LNCaP clone FGC (cell line): ENCODE measurements around the gene NSMF.
A peak's percentile ranks its signal among the peaks of the same experiment; 100 is the strongest.

Experiments used
- DNase-seq: peaks from one replicate; pipeline ENCODE4 v3.0.0-alpha.2; 2011; ENCODE audit warnings: low read depth
- H3K4me3 ChIP-seq: 2 replicates; pipeline ENCODE4 v1.5.1; 2011; ENCODE audit warnings: mild to moderate bottlenecking, low read depth, low read length, control low read depth
- TF ChIP-seq, protein P1 (sequence below): IDR thresholded peaks from 2 replicates; pipeline ENCODE4 v1.5.1; 2012; ENCODE audit warnings: mild to moderate bottlenecking; ENCODE audit not compliant: control insufficient read depth, insufficient read depth; ENCODE audit errors: extremely low read depth

NSMF gene

DNA sequence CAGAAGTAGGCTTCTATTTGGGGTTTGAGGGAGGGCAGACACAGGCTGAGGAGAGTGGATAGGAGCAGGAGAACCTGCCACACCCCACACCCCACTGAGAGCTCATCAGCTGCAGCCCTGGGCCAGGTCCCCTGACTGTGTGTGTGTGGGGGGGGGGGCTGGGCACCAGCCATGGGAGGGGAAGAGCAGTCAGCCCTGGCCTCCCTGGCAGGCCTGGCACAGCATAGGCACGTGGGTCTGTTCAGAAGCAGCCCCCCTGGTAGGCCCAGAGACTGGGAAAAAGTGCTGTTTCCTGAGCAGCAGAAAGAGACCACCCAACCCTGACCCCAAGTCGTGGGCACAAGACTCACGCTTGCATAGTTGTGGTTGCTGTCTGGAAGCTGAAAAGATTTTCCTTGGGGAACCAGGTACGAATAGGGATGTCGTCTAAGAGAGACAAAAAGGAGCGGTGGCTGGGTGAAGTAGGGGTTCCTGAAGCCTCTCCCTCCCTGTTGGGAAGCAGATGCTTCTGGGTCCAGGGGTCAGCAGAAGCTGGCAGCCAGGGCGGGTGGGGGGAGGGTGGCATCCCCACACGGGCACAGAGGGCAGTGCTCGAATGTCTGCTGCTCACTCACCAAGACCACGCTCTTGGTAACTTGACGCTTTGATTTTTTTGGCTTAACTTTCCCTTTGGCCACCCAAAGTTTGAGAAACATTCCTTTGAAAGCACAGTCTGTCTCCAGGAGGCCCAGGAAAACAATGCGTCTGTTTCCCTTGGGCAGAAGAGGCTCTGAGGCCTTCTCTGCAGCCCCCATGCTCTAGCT, 2.9 kb downstream of the NSMF start:
- H3K4me3 ChIP-seq, result no peak overlapping the region

DNA sequence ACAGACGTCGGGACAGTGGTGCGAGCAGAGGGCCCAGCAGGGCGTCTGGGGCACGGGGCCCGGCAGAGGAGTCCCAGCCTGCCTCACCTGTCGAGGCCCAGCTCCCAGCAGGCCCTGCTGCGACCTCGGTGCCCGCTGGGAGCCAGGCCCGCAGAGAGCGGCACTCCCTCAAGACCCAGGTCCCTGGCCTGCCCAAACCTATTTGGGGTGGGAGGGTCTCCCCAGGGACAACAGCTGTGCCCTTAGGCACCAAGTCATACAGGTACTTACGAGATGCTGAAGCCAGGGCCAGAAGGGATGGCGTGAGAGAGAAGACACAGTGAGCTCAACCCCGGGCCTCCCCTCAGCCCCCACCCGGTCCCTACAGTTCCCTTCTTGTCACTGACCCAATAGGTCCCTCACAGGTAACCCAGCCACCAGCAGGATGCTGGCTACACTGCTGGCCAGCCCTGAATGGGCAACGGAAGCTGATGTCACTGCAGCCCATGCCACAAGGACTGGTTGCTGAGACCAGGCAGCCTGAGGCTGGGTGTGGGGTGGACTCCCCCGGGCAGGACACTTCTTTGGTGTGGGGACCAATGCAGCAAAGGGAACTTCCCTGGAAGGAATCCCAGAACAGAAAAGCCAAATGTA, 3.7 kb downstream of the NSMF start:
- TF ChIP-seq, protein P1, sequence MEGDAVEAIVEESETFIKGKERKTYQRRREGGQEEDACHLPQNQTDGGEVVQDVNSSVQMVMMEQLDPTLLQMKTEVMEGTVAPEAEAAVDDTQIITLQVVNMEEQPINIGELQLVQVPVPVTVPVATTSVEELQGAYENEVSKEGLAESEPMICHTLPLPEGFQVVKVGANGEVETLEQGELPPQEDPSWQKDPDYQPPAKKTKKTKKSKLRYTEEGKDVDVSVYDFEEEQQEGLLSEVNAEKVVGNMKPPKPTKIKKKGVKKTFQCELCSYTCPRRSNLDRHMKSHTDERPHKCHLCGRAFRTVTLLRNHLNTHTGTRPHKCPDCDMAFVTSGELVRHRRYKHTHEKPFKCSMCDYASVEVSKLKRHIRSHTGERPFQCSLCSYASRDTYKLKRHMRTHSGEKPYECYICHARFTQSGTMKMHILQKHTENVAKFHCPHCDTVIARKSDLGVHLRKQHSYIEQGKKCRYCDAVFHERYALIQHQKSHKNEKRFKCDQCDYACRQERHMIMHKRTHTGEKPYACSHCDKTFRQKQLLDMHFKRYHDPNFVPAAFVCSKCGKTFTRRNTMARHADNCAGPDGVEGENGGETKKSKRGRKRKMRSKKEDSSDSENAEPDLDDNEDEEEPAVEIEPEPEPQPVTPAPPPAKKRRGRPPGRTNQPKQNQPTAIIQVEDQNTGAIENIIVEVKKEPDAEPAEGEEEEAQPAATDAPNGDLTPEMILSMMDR, result no peak
- DNase-seq, result no peak
- no peak overlapping the region for H3K4me3 ChIP-seq

More for the DNA sequence above, 2.9 kb downstream of the NSMF start:
- DNase-seq, result no peak
- TF ChIP-seq, protein P1, result no peak

DNA sequence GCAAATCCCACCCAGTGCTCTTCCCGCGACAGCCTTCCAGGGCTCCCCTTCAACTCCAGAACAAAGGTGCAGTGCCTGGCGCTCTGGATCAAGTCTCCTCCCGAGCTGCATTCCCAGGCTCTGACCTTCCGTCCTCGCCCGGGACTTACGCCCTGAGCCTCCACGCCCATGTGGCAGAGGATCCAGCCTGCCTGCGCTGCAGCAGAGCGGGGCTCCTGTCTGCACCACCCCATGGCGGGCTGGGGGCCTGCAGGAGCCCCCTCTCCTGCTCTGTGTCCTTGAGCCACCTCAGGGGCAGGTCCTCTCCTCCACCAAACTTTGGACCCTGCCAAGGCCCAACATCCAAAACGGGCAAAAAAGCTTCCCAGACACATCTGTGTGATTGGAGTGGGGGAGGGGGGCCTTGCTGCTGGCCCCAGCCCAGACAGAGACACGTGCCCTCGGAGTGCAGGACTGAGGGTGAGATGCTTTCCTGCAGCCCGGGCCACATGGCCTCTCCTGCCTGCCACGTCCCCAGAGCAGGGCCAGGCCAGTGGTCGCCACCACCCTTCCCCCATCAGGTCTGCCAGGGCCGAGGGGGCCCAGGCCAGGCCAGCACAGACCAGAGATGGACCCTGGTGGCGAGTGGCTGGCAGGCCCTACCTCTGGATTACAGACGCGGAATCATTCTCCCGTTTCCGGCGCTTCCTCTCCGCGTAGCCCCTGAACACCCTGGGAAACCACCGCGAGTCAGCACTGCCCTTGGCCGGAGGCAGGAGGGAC, 4.4 kb downstream of the NSMF start:
- H3K4me3 ChIP-seq, result no peak overlapping the region
- TF ChIP-seq, protein P1, result no peak
- no peak for DNase-seq

GRCh38 chr9:137454145-137454596, 5.0 kb downstream of the NSMF start:
- H3K4me3 ChIP-seq, result no peak overlapping the region

DNA sequence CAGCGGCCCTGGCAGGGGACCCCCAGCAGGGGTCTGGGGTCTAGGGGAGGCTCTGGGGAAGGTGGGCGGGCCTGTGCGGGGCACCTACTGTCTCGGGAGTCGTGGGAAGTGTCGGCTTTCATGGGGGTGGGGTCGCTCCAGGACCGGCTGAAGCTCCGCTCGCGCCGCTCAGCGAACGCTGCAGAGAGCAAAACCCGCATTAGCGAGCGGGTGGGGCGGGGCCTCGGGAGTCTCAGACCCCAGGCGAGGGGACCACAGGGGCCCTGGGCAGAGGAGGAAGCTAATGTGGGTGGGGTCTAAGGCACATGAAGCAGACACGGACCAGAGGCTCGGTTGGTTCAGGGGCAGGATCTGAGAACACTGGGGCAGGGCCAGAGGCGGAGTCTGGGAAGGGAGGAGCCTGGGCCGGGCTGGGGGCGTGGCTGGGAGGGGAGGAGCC, 5.5 kb downstream of the NSMF start:
- TF ChIP-seq, protein P1, result no peak
- H3K4me3 ChIP-seq, result no peak overlapping the region
- peak; percentile 41 for DNase-seq

More at GRCh38 chr9:137454145-137454596, 5.0 kb downstream of the NSMF start:
- TF ChIP-seq, protein P1, result no peak
- DNase-seq, result no peak

GRCh38 chr9:137452761-137453642, 6.1 kb downstream of the NSMF start:
- TF ChIP-seq, protein P1, result no peak
- no peak overlapping the region for H3K4me3 ChIP-seq
- no peak for DNase-seq
